HS-5 (cell line): ENCODE data around the gene ALG8.

Experiments used
- DNase-seq: peaks from one replicate; pipeline ENCODE4 v3.0.0-alpha.2; 2012; ENCODE audit warnings: low read depth

Gene ALG8

DNA sequence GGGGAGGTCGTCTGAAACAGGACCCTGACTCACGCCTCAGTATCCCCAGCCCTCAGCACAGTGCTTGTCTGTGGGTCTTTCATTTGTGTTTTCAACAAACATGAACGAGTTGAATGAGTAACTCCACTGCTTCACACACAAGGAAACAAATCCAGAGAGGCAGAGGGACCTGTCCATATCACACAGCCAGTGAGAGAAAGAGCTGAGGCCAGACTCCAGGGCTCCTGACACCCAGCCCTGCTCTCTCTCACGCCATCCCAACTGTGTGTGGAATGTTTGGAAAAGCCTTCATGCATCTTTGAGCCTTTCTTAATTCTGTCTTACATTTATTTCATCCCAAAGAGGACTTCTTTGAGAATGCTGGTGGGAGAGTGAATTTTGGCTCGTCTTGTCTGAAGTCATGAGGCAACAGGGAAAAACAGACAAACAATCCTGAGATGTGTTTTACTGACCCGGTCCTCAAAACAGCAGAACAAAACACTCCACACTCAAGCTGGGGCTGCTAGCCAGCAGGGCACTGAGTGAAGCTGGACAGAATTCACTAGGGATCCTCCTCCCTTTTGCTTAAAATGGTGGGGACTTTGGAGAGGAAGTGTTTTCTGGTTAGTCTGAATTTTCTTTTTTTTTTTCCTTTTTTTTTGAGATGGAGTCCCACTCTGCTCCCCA, 19.7 kb upstream of the ALG8 start:
- DNase-seq: no peak

DNA sequence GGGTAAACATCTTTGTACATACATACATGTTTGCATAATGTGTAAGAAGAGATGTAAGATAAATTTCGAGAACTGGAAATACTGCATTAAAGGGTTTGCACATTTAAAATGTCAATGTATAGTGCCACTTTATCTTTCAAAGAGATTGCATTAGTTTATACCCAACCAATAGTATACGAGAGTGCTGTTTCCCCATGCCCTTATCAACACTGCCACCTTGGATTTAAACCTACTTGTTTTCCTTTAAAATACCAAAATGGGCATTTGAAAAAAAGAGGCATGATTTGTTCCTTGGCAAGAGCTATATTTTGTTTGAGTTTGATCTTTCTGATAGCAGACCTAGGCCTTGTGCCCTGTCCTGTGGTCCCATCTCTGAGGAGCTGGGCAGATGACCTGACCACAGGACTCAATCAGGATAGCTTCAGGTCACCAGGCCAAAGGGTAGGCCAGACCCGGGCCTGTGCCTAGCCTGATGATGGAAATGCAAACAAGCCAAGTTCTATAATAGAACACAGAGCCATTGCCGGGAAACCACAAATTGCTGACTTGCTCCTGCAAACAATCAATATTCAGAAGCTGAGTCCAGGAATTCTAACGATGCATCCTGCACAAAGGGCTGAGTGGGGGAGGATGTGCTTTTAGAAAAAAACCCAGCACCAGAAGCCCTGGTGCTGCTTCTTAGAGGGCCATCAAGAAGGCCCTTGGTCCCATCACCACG, 16.9 kb upstream of the ALG8 start:
- DNase-seq: no peak

DNA sequence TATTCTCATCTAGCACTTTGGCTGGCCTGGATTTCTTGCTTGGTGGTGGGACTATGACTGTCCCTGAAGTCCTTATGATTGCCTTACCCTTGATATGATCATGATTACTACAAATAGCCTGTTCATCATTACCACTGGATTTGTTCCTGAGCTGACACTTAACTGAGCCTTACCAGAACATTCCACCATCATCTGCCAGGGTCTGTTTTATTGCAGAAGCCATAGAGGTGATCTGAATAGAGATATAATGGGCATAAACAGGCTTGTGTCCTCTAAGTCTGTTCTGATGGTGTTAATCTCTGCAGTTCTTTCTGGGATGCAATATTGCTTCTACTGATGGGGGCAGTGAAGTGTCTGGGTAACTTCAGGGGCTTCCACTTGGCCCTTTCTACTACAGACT, 12.4 kb upstream of the ALG8 start:
- no peak for DNase-seq

DNA sequence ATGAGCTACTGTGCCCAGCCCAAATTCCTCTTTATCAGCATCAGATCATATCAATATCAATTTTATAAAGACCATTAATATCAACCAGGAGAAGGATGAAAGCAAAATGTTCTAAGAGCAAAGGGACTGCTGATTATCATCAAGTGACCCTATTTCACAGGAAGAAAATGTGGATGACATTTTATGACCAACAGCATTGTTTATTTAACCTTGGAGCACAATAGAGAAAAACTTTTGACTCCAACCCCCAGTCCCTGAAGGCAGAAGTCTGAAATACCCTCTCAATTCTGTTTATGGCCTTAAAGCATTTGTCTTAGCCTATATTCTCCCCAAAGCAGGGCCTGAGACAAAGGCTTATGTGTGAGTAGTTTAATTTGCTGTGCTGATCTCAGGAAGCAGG, 11.3 kb upstream of the ALG8 start:
- no peak for DNase-seq

DNA sequence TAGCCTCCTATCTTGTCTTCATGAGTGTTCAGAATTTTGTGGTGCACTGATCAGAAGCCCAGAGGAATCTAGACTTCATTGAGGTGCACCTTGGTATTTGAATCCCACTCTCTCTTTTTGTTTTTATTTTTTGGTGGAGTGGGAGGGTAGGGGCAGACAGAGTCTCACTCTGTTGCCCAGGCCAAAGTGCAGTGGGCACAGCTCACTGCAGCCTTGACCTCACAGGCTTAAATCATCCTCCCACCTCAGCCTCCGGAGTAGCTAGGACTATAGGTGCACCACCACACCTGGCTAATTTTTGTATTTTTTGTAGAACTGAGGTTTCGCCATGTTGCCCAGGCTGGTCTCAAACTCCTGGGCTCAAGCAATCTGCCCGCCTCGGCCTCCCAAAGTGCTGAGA, 10.9 kb upstream of the ALG8 start:
- no peak for DNase-seq

DNA sequence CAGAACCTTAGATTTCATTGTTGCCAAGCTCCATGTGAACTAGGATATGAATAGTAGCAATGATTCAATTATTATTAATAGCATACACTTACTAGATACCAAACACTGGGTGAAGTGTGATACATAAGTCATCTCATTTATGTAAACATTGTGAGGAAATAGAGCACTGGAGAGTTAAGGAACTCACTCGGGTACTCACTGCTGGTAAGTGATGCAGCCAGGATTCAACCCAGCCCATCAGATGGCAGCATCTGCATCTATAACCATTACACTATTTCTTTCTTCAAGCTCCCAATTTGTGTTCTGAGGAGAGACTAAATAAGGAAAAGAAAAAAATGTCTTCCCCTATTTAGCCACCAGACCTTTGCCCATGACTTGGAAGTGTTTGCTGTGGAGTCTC, 10.2 kb upstream of the ALG8 start:
- no peak for DNase-seq

DNA sequence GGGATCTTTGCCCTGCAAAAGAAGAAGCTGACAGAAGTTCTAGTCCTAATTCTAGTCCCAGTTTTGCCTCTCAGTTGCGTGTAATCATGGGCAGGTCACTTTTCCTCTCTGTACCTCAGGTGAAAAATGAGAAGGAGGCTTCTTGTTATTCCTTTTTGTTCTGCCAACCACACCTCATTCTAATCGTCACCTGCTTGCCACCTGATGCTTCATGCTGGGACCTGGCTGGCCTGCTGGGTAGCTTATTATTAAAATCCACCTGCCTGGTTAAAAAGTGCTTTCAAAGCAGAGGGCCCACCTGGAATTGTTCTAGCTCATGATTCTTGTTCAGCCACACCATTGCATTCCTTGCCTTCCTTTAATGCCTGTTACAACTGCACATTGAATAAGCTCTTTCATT, 8.4 kb upstream of the ALG8 start:
- no peak for DNase-seq

DNA sequence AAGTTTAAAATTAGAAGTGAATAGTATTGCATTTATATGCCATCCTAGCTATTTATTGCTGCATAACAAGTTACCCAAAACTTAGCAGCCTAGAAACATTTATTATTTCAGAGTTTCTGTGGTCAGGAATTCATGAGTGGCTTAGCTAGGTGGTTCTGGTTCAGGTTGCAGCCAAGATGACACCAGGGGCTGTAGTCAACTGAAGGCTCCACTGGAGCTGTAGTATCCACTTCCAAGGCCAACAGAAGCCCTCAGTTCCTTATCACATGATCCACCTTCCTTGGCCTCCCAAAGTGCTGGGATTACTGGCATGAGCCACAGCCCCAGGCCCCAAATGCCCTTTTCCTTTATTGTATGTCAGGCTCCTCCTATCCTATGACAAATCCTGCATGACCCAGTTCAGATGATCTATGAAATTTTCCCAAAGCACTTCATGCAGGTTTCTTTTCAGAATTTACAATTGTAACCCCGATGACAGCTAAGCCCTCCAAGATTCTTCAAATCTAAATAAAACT, 6.1 kb upstream of the ALG8 start:
- DNase-seq: no peak

DNA sequence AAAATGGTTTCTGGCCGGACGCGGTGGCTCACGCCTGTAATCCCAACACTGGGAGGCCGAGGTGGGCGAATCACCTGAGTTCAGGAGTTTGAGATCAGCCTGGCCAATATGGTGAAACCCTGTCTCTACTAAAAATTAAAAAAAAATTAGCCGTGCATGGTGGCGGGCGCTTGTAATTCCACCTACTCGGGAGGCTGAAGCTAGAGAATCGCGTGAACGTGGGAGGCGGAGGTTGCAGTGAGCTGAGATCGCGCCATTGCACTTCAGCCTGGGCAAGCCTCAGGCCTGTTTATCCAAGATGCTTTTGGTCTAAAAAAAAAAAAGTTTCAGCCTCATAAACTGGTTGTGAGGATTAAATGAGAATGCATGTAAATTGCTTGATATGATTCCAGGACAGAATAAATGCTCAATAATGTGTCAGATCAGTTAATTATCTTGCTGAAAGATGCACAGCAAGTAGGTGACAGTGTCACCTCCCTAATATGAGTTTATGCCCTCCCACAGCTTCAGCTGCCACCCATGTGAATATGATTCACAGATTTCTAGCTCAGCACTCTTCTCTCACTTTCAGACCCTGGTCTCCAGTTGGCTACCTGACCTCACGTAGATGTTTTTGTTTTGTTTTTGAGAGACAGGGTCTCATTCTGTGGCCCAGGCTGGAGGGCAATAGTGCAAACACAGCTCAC, 1.1 kb upstream of the ALG8 start:
- no peak for DNase-seq

DNA sequence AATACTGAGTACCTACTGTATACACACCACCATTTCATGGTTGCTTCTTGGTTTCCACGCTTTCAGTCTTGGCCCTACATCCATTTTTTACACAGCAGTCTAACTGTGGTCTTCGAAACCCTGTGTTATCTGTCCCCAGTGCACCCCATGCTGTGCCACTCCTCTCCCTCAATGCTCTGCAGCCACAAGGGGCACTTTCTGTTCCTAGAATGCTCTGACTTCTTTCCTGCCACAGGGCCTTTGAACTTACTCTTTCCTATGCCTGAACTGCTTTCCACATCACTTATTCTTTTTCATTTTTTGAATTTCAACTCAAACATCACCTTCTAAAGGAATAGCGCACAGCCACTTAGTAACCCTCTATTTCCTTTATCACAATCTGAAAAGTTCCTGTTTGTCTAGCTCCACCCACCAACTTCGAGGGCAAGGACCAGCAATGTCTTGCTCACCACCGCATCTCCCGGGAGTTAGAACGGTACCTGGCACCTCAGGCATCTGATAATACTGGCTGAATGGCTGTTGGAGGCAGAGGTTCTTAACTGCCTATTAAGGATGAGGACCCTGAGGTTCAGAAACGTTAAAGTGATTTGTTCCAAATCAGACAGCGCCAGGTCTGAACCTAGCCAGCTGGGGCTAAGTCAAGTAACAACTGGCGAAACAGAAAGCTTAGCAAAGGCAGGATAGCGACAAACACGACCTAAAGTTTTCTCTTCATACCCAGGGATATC, 568 bp downstream of the ALG8 start:
- DNase-seq: no peak

DNA sequence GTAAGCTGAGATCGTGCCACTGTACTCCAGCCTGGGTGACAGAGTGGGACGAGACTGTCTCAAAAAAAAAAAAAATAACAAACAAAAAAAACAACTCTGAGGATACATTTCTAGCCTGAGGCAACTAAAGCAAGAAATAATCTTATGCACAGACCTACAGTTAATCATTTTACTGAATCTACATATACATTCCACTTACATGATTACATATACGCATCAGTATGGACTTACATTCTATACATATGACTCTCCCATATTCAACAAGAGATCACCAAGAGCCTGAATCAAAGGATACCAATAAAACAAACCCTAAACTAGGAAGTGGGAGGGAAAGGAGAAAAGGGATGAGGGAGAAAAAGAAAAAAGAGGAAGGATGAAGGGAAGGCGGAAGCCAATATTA, 1.1 kb downstream of the ALG8 start:
- no peak for DNase-seq

DNA sequence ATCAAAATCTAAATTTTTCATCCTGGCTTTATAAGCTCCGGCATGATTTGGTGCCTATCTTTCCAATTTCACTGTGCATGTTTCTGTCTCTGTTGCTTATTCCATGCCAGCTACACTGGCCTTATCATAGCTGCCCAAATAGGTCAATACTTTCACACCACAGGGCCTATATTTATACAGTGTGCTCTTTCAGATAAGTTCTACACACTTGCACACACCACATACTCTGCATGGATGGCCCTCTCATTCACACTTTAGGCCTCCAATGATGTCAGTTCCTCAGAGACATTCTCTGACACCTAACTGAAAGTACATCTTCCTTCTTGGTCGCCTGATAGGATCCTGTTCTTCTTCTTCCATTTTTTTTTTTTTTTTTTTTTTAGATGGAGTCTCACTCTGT, 7.0 kb downstream of the ALG8 start:
- DNase-seq: no peak

DNA sequence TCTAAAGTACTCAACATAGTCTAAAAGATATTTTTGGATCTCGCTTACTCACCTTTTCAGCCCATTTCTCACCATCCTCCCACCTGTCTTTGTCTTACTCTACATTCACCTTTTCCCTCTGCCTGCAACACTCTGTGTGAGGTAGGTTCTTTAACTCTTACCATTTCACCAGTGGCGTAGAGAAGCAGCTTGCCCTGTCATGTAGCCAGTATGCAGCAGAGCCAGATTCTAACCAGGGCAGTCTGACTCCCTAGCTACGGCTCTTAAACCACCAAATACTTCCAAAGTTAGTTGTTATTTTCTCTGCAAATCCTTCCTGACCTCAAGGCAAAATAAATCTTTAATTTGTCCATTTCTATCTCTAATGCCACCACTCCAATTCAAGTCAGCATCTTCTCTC, 7.5 kb downstream of the ALG8 start:
- no peak for DNase-seq

DNA sequence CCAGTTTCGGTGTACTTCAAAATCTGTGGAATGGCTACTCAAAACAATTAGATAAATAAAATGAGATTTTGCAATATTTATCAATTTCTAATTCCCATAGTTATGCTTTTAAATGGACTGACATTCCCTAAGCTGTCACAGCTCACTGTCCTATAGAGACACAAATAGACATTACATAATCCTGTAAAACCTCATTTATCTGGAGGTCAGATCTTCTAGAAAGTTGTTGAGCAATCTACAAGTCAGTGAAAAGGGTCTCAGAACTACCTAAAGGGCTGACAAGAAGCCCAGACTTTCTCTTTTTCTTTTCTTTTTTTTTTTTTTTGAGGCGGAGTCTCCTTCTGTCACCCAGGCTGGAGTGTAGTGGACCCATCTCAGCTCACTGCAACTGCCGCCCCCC, 12.0 kb downstream of the ALG8 start:
- no peak for DNase-seq

DNA sequence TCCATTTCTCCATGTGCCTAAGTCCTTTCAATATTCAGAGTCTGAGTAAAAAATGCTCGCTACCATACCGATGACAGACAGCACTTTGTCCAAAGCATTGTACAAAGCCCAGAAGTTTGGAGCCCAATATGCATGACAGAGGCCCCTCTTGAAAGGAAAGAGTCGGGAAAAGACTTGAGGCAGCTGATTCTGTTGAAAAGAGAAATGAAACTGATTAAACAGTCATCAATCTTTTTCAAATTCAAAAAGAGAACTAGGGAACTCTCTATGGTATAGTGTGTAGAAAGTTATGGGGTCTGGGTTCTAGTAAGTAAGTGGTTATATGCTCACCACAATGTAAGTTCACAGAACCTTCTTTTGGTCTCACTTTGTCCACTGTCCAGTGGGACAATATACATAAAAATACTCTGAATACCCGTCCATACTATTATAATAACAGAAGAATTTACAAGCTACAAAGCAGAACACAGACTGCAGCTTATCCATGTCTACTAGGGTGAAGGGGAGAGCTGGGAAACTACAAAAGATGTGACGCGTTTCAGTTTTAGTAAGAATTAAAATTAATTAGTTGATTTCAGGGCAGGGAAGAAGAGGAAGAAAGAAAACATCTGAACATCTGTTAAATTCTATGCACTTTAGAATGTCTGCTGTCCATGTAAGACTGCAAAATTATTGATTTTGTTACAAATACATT, 26.7 kb downstream of the ALG8 start:
- no peak for DNase-seq

DNA sequence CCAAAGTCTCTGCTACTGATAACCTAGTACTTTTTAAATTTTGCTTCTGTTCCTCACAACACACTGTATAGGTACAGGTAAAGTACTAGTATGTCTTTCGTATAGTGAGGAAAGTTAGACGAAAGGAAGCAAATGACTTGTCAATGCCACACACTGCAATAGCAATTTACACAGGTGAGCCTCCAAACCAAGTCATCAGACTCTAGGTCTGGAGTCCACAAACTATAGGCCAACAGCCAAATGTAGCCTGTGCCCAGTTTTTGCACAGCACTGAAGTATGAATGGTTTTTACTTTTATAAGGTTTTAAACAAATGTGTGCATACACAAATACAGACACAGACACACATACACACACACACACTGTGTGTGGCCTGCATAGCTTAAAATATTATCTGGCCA, 28.1 kb downstream of the ALG8 start:
- no peak for DNase-seq

DNA sequence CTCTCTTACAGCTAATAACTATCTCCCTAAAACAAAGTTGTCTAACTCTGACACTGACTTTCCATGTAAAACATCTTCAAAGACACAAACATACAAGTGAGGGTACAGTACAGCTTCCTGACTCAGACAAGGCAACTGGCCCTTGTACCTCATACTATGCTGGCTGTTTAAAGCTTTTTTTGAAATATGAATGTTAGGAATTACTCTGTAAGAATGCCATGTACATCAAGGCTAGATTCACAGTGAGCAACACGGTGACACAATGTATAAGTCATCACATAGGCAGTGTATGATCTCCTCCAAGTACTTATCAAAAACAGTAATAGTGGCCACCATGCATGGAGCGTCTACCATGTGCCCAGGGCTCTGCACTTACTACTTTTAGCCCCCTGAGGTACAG, 28.6 kb downstream of the ALG8 start:
- peak; percentile 11 for DNase-seq

DNA sequence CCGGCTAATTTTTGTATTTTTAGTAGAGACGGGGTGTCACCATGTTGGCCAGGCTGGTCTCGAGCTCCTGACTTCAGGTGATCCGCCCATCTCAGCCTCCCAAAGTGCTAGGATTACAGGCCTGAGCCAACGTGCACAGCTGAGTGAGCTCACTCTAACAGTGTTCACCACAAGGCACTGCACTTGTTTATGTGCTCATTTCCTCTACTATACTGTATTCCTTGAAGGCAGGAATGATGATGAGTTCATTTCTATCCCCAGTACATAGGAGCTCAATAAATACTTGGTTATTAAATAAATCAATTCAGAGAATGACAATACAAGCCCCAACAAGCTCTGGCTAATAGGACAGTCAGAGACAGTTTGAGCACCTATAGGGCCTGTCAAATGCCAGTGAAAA, 29.1 kb downstream of the ALG8 start:
- DNase-seq: no peak

DNA sequence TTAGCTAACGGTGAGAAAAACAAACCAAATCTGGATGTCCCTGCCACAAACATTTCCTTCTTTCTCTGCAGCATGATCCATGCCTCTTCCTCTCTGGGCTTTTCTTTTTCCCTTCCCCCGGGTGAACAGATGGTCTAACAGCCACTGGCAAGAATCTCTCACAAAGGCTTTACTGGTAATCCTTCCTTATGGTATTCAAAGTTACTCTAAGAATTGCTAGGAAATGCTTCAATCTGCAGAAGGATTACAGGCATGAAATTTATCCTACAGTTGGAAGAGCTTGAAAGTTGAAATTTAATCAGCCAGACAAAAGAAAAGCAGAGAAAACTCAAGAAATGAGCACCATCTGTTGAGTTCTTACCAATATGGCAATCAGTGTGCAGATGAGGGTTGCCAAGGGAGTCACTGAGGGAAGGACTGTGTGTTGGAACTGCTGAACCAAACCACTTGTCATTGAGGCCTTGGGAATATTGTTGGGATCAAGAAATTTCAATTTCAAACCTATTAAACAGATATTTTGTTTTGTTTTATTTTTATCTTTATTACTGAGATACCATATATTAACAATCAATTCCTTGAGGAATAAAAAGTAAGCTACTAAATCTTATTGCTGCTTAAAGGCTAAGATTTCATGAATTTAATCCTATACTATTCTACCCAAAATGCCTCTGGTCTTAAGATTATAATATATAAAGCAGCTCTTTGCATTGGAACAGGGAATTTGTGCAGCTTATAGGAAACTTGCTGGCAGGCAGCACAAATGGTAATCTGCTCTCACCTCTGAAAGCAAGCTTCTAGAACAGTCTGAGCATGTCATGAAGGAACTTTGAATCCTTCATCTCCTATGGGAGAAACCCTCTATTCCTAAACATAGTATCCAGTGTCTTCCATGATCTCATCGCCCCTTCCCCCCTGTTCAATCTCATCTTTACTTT, 30.1 kb downstream of the ALG8 start:
- no peak for DNase-seq

DNA sequence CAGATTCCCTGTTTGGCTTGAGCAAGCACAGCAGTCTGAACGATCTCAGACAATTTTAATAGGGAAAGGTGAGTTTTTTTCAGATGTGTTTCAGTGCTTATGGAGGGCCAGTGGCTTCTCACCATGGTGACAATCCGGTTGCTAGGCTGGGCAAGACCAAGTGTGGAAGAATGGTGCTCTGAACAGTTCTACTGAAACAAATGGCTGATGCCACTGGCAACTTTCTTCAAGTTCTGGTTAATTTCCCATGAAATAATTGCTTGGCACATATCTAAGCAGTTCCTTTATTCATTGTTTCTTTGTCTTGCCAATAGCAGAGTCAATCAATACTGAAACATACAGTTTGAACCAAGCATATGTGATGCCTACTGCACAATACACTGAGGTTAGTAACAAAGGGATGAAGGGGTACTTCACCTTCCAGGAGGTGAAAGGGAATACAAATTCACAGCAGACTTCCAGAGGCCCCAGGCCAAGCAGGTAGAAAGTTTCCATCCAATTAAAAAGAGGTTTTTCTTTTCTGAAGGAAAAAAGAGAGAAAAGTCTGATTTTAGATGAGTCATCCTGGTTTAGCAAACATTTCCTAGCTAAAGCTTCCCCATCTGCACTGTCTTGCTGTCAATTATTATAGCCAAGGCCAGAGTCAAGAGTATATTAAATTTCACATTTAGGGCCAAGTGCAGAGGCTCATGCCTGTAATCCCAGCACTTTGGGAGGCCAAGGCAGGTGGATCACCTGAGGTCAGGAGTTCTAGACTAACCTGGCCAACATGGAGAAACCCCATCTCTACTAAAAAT, 38.6 kb downstream of the ALG8 start:
- no peak for DNase-seq
